ENCODE data around the gene NINJ2.

NINJ2 gene

GRCh38 chr12:565589-566105, 97.6 kb downstream of the NINJ2 start:
- FAIRE-seq = no peak

GRCh38 chr12:565161-565560, 98.1 kb downstream of the NINJ2 start:
- no peak for FAIRE-seq

GRCh38 chr12:563787-564298, 99.4 kb downstream of the NINJ2 start:
- FAIRE-seq = no peak

GRCh38 chr12:563250-563781, 99.9 kb downstream of the NINJ2 start:
- no peak for FAIRE-seq

- no peak for FAIRE-seq
Measured at GRCh38 chr12:562634-563033, 100.6 kb downstream of the NINJ2 start.

GRCh38 chr12:561908-562593, 101.2 kb downstream of the NINJ2 start:
- FAIRE-seq = no peak

GRCh38 chr12:561391-561705, 101.9 kb downstream of the NINJ2 start:
- FAIRE-seq = no peak

GRCh38 chr12:560691-561390, 102.4 kb downstream of the NINJ2 start:
- no peak for FAIRE-seq

- no peak for FAIRE-seq
Measured at GRCh38 chr12:559906-560455, 103.3 kb downstream of the NINJ2 start.

GRCh38 chr12:559208-559905, 103.9 kb downstream of the NINJ2 start:
- no peak for FAIRE-seq

GRCh38 chr12:558580-558979, 104.7 kb downstream of the NINJ2 start:
- no peak for FAIRE-seq

GRCh38 chr12:556498-556897, 106.7 kb downstream of the NINJ2 start:
- FAIRE-seq = no peak

- FAIRE-seq = no peak
Measured at GRCh38 chr12:554001-554285, 109.3 kb downstream of the NINJ2 start.

- FAIRE-seq = no peak
Measured at GRCh38 chr12:553216-554000, 109.8 kb downstream of the NINJ2 start.

- no peak for FAIRE-seq
Measured at GRCh38 chr12:552466-552865, 110.8 kb downstream of the NINJ2 start.

- no peak for FAIRE-seq
Measured at GRCh38 chr12:550473-551260, 112.6 kb downstream of the NINJ2 start.

- FAIRE-seq = no peak
Measured at GRCh38 chr12:549476-550082, 113.7 kb downstream of the NINJ2 start.

- FAIRE-seq = no peak
Measured at GRCh38 chr12:547883-548470, 115.3 kb downstream of the NINJ2 start.

GRCh38 chr12:546920-547845, 116.1 kb downstream of the NINJ2 start:
- no peak for FAIRE-seq

All from colon (tissue), 2 donors.